ENCODE measurements around the gene TMEM247. TPM values are rescaled to one million over a fixed set of nuclear protein-coding genes. Genes with fewer than 3 reads are reported as not detected.

Gene TMEM247
- total and polyA plus RNA-seq, 2 donors (not counting 1 experiment from before 2014, with no cell fraction given), result not detected

DNA sequence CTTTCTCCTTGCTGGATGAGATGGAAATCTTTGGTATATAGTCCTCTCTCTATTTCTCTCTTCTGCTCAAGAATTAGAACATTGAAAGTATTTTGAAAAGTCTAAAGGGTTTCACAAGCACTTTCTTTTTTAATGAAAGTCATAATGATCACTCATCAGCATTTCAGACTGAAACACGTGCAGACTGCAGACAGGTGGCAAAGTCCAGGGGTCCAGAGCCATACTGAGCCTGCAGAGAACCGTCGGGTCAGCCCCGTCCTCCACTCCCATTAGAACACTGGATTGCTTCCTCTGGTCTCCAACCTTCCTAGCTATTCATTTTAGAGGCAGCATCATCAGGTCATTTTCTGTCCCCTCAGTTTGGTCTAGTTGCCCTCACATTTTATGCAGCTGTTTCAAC lies 3.1 kb downstream of the TMEM247 start:
- H3K9me3 ChIP-seq (ENCODE audit: control insufficient read depth, insufficient read depth, low read depth, low read length), result no peaks in the 10 kb centered on the region
- H3K9ac ChIP-seq (ENCODE audit: insufficient read depth, low read length), result no peak overlapping the region
- H2AFZ ChIP-seq (ENCODE audit: low read length), result no peak overlapping the region
- no peak for TF ChIP-seq EZH2 (IDR thresholded peaks at IDR 0.05; ENCODE audit: low read length, missing control alignments)
- TF ChIP-seq, protein P1, sequence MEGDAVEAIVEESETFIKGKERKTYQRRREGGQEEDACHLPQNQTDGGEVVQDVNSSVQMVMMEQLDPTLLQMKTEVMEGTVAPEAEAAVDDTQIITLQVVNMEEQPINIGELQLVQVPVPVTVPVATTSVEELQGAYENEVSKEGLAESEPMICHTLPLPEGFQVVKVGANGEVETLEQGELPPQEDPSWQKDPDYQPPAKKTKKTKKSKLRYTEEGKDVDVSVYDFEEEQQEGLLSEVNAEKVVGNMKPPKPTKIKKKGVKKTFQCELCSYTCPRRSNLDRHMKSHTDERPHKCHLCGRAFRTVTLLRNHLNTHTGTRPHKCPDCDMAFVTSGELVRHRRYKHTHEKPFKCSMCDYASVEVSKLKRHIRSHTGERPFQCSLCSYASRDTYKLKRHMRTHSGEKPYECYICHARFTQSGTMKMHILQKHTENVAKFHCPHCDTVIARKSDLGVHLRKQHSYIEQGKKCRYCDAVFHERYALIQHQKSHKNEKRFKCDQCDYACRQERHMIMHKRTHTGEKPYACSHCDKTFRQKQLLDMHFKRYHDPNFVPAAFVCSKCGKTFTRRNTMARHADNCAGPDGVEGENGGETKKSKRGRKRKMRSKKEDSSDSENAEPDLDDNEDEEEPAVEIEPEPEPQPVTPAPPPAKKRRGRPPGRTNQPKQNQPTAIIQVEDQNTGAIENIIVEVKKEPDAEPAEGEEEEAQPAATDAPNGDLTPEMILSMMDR (conservative IDR thresholded peaks at IDR 0.05 in 1 of 2, IDR thresholded peaks at IDR 0.05 in 1 of 2; ENCODE audit: low read depth in 1 of 2, low read length in 2 of 2), result no peak
- no peaks in the 10 kb centered on the region for H3K36me3 ChIP-seq (ENCODE audit: control insufficient read depth, insufficient read depth, low read length)
- no peaks in the 10 kb centered on the region for H3K79me2 ChIP-seq (ENCODE audit: control insufficient read depth, insufficient read depth, low read length)
- no peaks in the 10 kb centered on the region for H3K27me3 ChIP-seq (ENCODE audit: control insufficient read depth, insufficient read depth, low read length)
- no peak overlapping the region for H3K27ac ChIP-seq (ENCODE audit: insufficient read depth, low read length)
- no peak overlapping the region for H3K4me3 ChIP-seq (replicated peaks in 1 of 4; ENCODE audit: control extremely low read depth in 1 of 4, insufficient read depth in 1 of 4, low read depth in 3 of 4, low read length in 4 of 4)
- H4K20me1 ChIP-seq (ENCODE audit: control insufficient read depth, extremely low read depth, insufficient read depth, low read length), result no peaks in the 10 kb centered on the region
- H3K4me2 ChIP-seq (ENCODE audit: extremely low read depth, insufficient read depth, low read length), result no peak overlapping the region
- peaks cover 12% of the 10 kb centered on the region for H3K4me1 ChIP-seq (ENCODE audit: control insufficient read depth, extremely low read depth, insufficient read depth, low read length)
- DNase-seq (ENCODE audit: low read depth in 2 of 2), result no peak

DNA sequence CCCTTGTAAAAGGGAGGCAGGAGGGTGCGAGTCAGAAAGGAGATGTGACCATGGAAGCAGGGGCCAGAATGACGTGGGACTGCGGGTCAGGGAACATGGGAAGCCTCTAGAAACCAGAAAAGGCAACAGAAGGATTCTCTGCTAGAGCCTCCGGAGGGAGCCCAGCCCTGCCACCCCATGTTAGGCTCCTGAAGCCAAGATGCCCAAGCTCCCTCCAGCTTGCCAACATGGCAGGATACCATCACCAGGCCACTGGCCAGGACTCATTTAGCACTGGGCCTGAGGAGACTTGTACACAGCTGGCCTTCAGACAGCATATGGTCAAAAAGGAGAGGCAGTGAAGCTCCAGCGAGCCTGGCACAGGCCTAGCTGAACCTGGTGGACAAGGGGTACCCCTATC lies 5.6 kb downstream of the TMEM247 start:
- no peak overlapping the region for H3K9ac ChIP-seq (ENCODE audit: insufficient read depth, low read length)
- H4K20me1 ChIP-seq (ENCODE audit: control insufficient read depth, extremely low read depth, insufficient read depth, low read length), result no peaks in the 10 kb centered on the region
- no peaks in the 10 kb centered on the region for H3K27me3 ChIP-seq (ENCODE audit: control insufficient read depth, insufficient read depth, low read length)
- TF ChIP-seq, protein P1 (conservative IDR thresholded peaks at IDR 0.05 in 1 of 2, IDR thresholded peaks at IDR 0.05 in 1 of 2; ENCODE audit: low read depth in 1 of 2, low read length in 2 of 2), result no peak
- TF ChIP-seq EZH2 (IDR thresholded peaks at IDR 0.05; ENCODE audit: low read length, missing control alignments), result no peak
- H3K27ac ChIP-seq (ENCODE audit: insufficient read depth, low read length), result no peak overlapping the region
- no peaks in the 10 kb centered on the region for H3K36me3 ChIP-seq (ENCODE audit: control insufficient read depth, insufficient read depth, low read length)
- H2AFZ ChIP-seq (ENCODE audit: low read length), result no peak overlapping the region
- H3K79me2 ChIP-seq (ENCODE audit: control insufficient read depth, insufficient read depth, low read length), result no peaks in the 10 kb centered on the region
- H3K9me3 ChIP-seq (ENCODE audit: control insufficient read depth, insufficient read depth, low read depth, low read length), result no peaks in the 10 kb centered on the region
- DNase-seq (ENCODE audit: low read depth in 2 of 2), result no peak
- no peak overlapping the region for H3K4me2 ChIP-seq (ENCODE audit: extremely low read depth, insufficient read depth, low read length)
- peaks cover 22% of the 10 kb centered on the region for H3K4me1 ChIP-seq (ENCODE audit: control insufficient read depth, extremely low read depth, insufficient read depth, low read length)
- no peak overlapping the region for H3K4me3 ChIP-seq (replicated peaks in 1 of 4; ENCODE audit: control extremely low read depth in 1 of 4, insufficient read depth in 1 of 4, low read depth in 3 of 4, low read length in 4 of 4)

DNA sequence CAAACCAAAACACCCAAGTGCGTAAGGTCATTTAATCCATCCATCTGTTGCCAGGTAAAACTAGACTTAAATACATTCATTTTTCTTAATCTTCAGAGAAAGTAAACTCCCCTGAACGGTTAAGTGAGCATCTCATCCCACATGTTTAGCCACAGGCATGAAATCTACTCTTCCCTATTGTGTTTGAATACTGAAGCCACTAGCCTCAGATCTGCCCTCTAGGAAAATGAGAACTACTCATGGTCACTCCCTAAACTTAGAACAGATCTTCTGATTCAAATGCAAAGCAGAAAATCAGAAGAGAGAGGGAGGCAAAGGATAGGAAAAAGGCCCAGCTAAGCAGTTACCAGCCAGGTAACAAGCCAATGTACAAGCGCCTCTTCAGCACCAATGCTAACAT lies 7.1 kb downstream of the TMEM247 start:
- Histone ChIP-seq H3K4me2 (ENCODE audit: extremely low read depth, insufficient read depth, low read length) (no peak overlapping the region), H3K9me3 (ENCODE audit: control insufficient read depth, insufficient read depth, low read depth, low read length) (no peaks in the 10 kb centered on the region), H3K27ac (ENCODE audit: insufficient read depth, low read length) (no peak overlapping the region), H3K4me1 (ENCODE audit: control insufficient read depth, extremely low read depth, insufficient read depth, low read length) (peaks cover 18% of the 10 kb centered on the region), H2AFZ (ENCODE audit: low read length) (no peak overlapping the region), H3K27me3 (ENCODE audit: control insufficient read depth, insufficient read depth, low read length) (no peaks in the 10 kb centered on the region), H3K4me3 (replicated peaks in 1 of 4; ENCODE audit: control extremely low read depth in 1 of 4, insufficient read depth in 1 of 4, low read depth in 3 of 4, low read length in 4 of 4) (no peak overlapping the region), H3K9ac (ENCODE audit: insufficient read depth, low read length) (no peak overlapping the region), H3K79me2 (ENCODE audit: control insufficient read depth, insufficient read depth, low read length) (no peaks in the 10 kb centered on the region), H4K20me1 (ENCODE audit: control insufficient read depth, extremely low read depth, insufficient read depth, low read length) (no peaks in the 10 kb centered on the region), H3K36me3 (ENCODE audit: control insufficient read depth, insufficient read depth, low read length) (no peaks in the 10 kb centered on the region)
- TF ChIP-seq, protein P1 (conservative IDR thresholded peaks at IDR 0.05 in 1 of 2, IDR thresholded peaks at IDR 0.05 in 1 of 2; ENCODE audit: low read depth in 1 of 2, low read length in 2 of 2), result no peak
- no peak for TF ChIP-seq EZH2 (IDR thresholded peaks at IDR 0.05; ENCODE audit: low read length, missing control alignments)
- no peak for DNase-seq (ENCODE audit: low read depth in 2 of 2)
